Natural killer cell (primary cell): ENCODE measurements around the gene CETN1. TPM values are rescaled to one million over a fixed set of nuclear protein-coding genes. Genes with fewer than 3 reads are reported as not detected.

ENCODE experiments used
- ATAC-seq, 3 donors: fragments of 150-1000 bp in 2 of 3; fragments of 200-7000 bp in 1 of 3; cut with Tn5 transposase; 1 replicate in 1 of 3; 2 replicates in 2 of 3; pipeline ENCODE4 v1.10.0; 2021; ENCODE audit warnings: mild to moderate bottlenecking in 2 of 3, moderate library complexity in 2 of 3
- DNase-seq, 2 donors: peaks; one replicate each; pipeline versions ENCODE4 v3.0.0 to v3.0.0-alpha.2; 2013 to 2021; ENCODE audit warnings: mixed read lengths in 1 of 2
- H3K27ac ChIP-seq: one replicate; pipeline ENCODE4 v1.5.1; 2013; ENCODE audit warnings: mild to moderate bottlenecking, low read length
- H3K27me3 ChIP-seq: one replicate; pipeline ENCODE4 v1.6.1; 2013; ENCODE audit warnings: low read length; ENCODE audit not compliant: control insufficient read depth, insufficient read depth
- H3K36me3 ChIP-seq: one replicate; pipeline ENCODE4 v1.6.1; 2013; ENCODE audit warnings: low read length; ENCODE audit not compliant: control insufficient read depth, insufficient read depth
- H3K4me1 ChIP-seq: one replicate; pipeline ENCODE4 v1.6.1; 2013; ENCODE audit warnings: low read length; ENCODE audit not compliant: control insufficient read depth, insufficient read depth
- H3K4me3 ChIP-seq: one replicate; pipeline ENCODE4 v1.5.1; 2013; ENCODE audit warnings: low read length
- H3K9me3 ChIP-seq: one replicate; pipeline ENCODE4 v1.6.1; 2013; ENCODE audit warnings: low read length; ENCODE audit not compliant: control insufficient read depth, insufficient read depth
- H3K27ac Mint-ChIP-seq, 2 donors: one replicate each; pipeline ENCODE4 v1.8.0; 2022; ENCODE audit warnings: mild to moderate bottlenecking in 2 of 2, mixed read lengths in 2 of 2, moderate library complexity in 1 of 2
- H3K27me3 Mint-ChIP-seq, 2 donors: one replicate each; pipeline ENCODE4 v1.8.0; 2022; ENCODE audit warnings: low read depth in 2 of 2, mixed read lengths in 2 of 2
- H3K36me3 Mint-ChIP-seq: one replicate; pipeline ENCODE4 v1.8.0; 2022; ENCODE audit warnings: mixed read lengths
- H3K4me1 Mint-ChIP-seq, 2 donors: one replicate each; pipeline ENCODE4 v1.8.0; 2022; ENCODE audit warnings: mixed read lengths in 2 of 2
- H3K4me3 Mint-ChIP-seq: one replicate; pipeline ENCODE4 v1.8.0; 2022; ENCODE audit warnings: mild to moderate bottlenecking, moderate library complexity, mixed read lengths
- H3K9me3 Mint-ChIP-seq, 2 donors: one replicate each; pipeline ENCODE4 v1.8.0; 2022; ENCODE audit warnings: mixed read lengths in 2 of 2
- WGBS: methylation state at CpG from one replicate; pipeline ENCODE4 v1.1.7; 2013; ENCODE audit warnings: missing lambda C conversion rate; ENCODE audit not compliant: insufficient coverage; 5-methylcytosine and 5-hydroxymethylcytosine counted together
- intact Hi-C: fragments of 100-400 bp; cut with micrococcal nuclease; formaldehyde crosslinking; loops from one replicate; pipeline ENCODE4 v1.14.2; 2022
- total RNA-seq, 4 donors: library from RNA; stranded (reverse); fragments of 120-200 nt in 1 of 4; gene quantifications; one replicate each; pipeline versions ENCODE4 v1.2.3 to v1.2.4, GENCODE V29; 2013 to 2022
- TF ChIP-seq, protein P1 (sequence below): fragments of 200-600 bp; IDR thresholded peaks from one replicate; pipeline ENCODE4 v1.8.0; 2022; ENCODE audit warnings: antibody characterized with exemption

CETN1 gene
- total RNA-seq, 3 donors from 2014 or later (not counting 1 experiment from before 2014, with no cell fraction given) = not detected

DNA sequence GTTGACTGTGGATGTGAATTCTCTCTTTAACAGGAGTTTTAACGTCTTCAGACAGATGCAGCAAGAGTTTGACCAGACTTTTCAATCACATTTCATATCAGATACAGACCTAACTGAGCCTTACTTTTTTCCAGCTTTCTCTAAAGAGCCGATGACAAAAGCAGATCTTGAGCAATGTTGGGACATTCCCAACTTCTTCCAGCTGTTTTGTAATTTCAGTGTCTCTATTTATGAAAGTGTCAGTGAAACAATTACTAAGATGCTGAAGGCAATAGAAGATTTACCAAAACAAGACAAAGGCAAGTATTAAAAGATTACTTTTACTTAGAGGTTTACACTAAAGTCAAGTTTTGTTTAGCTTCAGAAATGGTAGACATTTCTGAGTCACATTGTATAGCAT lies 47.1 kb downstream of the CETN1 start:
- no peaks in the 10 kb centered on the region for H3K36me3 ChIP-seq
- ATAC-seq (no peak), DNase-seq (no peak)
- H3K27ac Mint-ChIP-seq = no peak overlapping the region
- no peaks in the 10 kb centered on the region for H3K4me1 Mint-ChIP-seq
- no peak overlapping the region for H3K4me3 Mint-ChIP-seq
- H3K27me3 Mint-ChIP-seq = peaks cover 6 to 15% of the 10 kb centered on the region in 2 donors
- H3K4me1 ChIP-seq = no peaks in the 10 kb centered on the region
- TF ChIP-seq, protein P1, sequence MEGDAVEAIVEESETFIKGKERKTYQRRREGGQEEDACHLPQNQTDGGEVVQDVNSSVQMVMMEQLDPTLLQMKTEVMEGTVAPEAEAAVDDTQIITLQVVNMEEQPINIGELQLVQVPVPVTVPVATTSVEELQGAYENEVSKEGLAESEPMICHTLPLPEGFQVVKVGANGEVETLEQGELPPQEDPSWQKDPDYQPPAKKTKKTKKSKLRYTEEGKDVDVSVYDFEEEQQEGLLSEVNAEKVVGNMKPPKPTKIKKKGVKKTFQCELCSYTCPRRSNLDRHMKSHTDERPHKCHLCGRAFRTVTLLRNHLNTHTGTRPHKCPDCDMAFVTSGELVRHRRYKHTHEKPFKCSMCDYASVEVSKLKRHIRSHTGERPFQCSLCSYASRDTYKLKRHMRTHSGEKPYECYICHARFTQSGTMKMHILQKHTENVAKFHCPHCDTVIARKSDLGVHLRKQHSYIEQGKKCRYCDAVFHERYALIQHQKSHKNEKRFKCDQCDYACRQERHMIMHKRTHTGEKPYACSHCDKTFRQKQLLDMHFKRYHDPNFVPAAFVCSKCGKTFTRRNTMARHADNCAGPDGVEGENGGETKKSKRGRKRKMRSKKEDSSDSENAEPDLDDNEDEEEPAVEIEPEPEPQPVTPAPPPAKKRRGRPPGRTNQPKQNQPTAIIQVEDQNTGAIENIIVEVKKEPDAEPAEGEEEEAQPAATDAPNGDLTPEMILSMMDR = no peak
- intact Hi-C loops = no loop called here
- H3K27me3 ChIP-seq = no peaks in the 10 kb centered on the region
- no peak overlapping the region for H3K4me3 ChIP-seq
- WGBS = 84% methylated on average over 2 of the region's 2 CpGs
- no peaks in the 10 kb centered on the region for H3K9me3 ChIP-seq
- no peaks in the 10 kb centered on the region for H3K36me3 Mint-ChIP-seq
- no peaks in the 10 kb centered on the region for H3K9me3 Mint-ChIP-seq
- H3K27ac ChIP-seq = no peak overlapping the region

DNA sequence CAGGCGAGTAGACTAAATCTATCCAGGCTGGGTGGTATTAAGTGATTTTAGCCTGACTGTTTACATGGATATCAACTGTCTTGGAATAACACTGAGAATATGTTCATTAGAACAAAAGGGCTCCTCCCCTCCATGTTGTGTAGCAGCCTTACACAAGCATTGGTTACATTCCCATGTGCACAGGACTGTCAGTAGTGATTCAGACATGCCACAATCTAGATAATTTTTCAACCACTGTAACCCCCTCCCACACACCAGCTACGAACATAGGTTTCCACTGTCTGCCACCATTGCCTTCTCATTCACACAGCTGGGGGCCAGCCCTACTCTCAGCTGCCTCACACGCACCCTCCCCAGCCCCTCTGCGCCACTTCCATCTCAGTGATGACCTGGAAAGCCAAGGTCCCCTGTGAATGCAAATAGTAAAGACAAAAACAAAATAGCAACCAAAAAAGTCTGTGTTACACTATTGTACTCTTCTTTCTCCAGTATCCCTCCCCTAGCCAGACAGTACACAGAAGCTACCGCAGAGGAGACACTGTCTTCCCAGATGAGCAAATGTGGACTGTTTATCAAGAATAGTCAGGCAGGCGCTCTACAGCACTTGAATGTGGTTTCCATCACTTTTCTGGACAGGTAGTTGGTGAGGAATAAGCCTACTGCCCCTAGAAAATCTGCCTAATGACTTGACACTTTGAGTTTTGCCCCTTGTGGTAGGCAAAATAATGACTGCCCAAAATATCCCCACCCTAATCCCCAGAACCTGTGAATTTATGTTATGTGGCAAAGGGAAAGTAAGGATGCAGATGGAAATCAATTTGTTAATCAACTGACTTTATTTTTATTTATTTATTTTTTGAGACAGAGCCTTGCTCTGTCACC lies 49.3 kb downstream of the CETN1 start:
- intact Hi-C loops = no loop called here
- TF ChIP-seq, protein P1 = no peak
- 85% methylated on average over 6 of the region's 6 CpGs for WGBS
- ATAC-seq (no peak), DNase-seq (no peak)
- no peaks in the 10 kb centered on the region for H3K9me3 Mint-ChIP-seq
- H3K4me1 Mint-ChIP-seq = no peaks in the 10 kb centered on the region
- no peaks in the 10 kb centered on the region for H3K36me3 Mint-ChIP-seq
- Histone ChIP-seq H3K9me3 (no peaks in the 10 kb centered on the region), H3K27me3 (no peaks in the 10 kb centered on the region), H3K4me3 (no peak overlapping the region), H3K4me1 (no peaks in the 10 kb centered on the region), H3K36me3 (no peaks in the 10 kb centered on the region), H3K27ac (no peak overlapping the region)
- no peak overlapping the region for H3K27ac Mint-ChIP-seq
- peaks cover 0 to 15% of the 10 kb centered on the region in 2 donors for H3K27me3 Mint-ChIP-seq
- H3K4me3 Mint-ChIP-seq = no peak overlapping the region

DNA sequence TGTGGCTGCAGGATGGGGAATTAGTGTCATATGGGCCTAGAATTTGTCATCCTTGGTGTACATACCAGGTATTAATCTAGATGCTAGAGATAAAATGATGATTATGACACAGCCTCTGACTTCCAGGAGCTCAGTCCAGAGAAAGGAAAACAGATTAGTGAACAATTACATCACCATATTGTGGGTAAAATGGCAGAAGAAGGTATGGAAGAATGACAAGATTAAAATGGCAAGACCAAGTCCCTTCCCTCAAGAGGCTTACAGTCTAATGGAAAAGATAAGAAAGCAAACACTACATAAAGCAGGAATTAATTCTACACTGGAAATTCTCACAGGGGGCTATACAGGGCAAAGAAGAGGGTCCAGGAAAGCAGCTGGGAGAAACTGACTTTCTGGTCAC lies 51.4 kb downstream of the CETN1 start:
- no peaks in the 10 kb centered on the region for H3K36me3 Mint-ChIP-seq
- ATAC-seq (no peak), DNase-seq (no peak)

More for the DNA sequence above, 51.4 kb downstream of the CETN1 start:
- Histone ChIP-seq H3K4me1 (no peaks in the 10 kb centered on the region), H3K27me3 (no peaks in the 10 kb centered on the region), H3K9me3 (no peaks in the 10 kb centered on the region), H3K27ac (no peak overlapping the region), H3K36me3 (no peaks in the 10 kb centered on the region), H3K4me3 (no peak overlapping the region)
- H3K4me3 Mint-ChIP-seq = no peak overlapping the region
- intact Hi-C loops = no loop called here
- peaks cover 0 to 14% of the 10 kb centered on the region in 2 donors for H3K27me3 Mint-ChIP-seq
- no peaks in the 10 kb centered on the region for H3K4me1 Mint-ChIP-seq
- TF ChIP-seq, protein P1 = no peak
- no peak overlapping the region for H3K27ac Mint-ChIP-seq
- H3K9me3 Mint-ChIP-seq = no peaks in the 10 kb centered on the region

Other genes with a start within 250 kb of the CETN1 start
- not detected for gene COLEC12, start 79.7 kb upstream of the CETN1 start, total RNA-seq
- gene CLUL1, start 16.6 kb downstream of the CETN1 start, total RNA-seq = not detected
- 10 to 100 TPM in 1 of 3 donors, 1 to 10 TPM in 2; 5.8 to 13.6 (median 7.8) TPM for gene TYMS, start 77.3 kb downstream of the CETN1 start, total RNA-seq
- 10 to 100 TPM; 36.3 to 51.5 (median 39.8) TPM for gene ENOSF1, start 132.2 kb downstream of the CETN1 start, total RNA-seq
- 100 to 1,000 TPM in 1 of 3 donors, 10 to 100 TPM in 2; 70.2 to 101 (median 76.2) TPM for gene YES1, start 231.9 kb downstream of the CETN1 start, total RNA-seq